ENCODE data around the gene GPX2. TPM values are rescaled to one million over a fixed set of nuclear protein-coding genes. Genes with fewer than 3 reads are reported as not detected.

GPX2 gene
- total and polyA plus RNA-seq, 2 of the 8 experiments (the other 6 are each of a cell fraction or from before 2014, with no cell fraction given): 0.30 to 0.89 TPM

DNA sequence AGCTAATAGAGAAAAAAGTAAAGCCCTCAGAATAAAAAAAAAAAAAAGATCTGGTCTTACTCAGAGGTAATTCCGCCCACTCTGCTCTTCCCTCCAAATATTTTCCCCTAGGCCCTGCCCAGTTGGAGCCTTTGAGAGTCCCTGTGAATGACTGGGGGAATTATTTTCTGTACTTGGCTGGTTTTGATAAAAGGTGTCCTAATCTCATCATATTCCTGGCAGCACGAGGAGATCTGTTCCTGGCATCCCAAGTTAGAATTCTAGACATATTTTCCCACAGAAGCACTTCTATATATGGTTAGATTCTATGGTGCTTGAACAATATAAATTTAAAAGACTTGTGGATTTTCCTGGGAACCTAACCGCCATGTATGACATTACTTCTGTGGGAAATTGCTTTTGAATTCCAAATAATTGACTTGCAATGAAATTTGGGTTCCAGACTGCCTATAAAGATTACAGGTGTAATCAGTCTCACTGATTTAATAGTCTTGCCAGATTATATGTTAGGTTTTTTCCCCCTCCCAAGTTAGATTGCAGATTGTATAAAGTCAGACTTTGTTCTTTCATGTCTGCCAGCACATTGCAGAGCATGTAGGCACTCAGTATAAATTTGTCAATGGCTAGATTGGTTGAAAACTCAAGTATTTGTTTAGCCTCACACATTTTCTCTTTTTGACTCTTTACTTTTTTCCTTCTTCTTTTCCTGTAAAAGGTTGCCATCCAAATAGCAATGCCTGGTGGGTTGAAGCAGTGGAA lies 12.3 kb downstream of the GPX2 start (continued):
- TF ChIP-seq EZH2 (IDR thresholded peaks at IDR 0.05; ENCODE audit: low read depth, low read length, severe bottlenecking) (no peak), TAF1 (IDR thresholded peaks at IDR 0.05; ENCODE audit: low read depth, low read length) (no peak), CTBP2 (IDR thresholded peaks at IDR 0.05; ENCODE audit: borderline replicate concordance, insufficient read depth, insufficient read length, low read length) (no peak), GABPA (IDR thresholded peaks at IDR 0.05; ENCODE audit: borderline replicate concordance, insufficient read depth, low read length) (no peak), SRF (IDR thresholded peaks at IDR 0.05; ENCODE audit: low read depth, low read length) (no peak), PHF8 (conservative IDR thresholded peaks at IDR 0.05; ENCODE audit: low read depth, low read length) (no peak), JUN (IDR thresholded peaks at IDR 0.05; ENCODE audit: low read depth, low read length) (no peak)
